Mesendoderm (in vitro differentiated cells): ENCODE results near the gene FMO5.
"Not testable (repeated sequence)": the region's sequence is repeated elsewhere in the genome, so short reads cannot be mapped to it uniquely, and the experiment has no call there.

ENCODE experiments used
- DNase-seq: peaks from one replicate; pipeline ENCODE4 v3.0.0; 2013
- H2AK5ac ChIP-seq: 2 replicates; pipeline ENCODE4 v1.6.1; 2013; ENCODE audit warnings: low read length, inconsistent platforms
- H2BK120ac ChIP-seq: 2 replicates; pipeline ENCODE4 v1.6.1; 2013; ENCODE audit warnings: low read depth, mild to moderate bottlenecking, low read length, moderate library complexity, mixed read lengths
- H2BK15ac ChIP-seq: replicated peaks from 2 replicates; pipeline ENCODE4 v1.6.1; 2013; ENCODE audit warnings: low read depth, mild to moderate bottlenecking, moderate library complexity
- H2BK5ac ChIP-seq: 2 replicates; pipeline ENCODE4 v1.6.1; 2013; ENCODE audit warnings: low read length, inconsistent platforms
- H3K18ac ChIP-seq: 2 replicates; pipeline ENCODE4 v1.6.1; 2013; ENCODE audit warnings: mild to moderate bottlenecking, low read length, mixed read lengths
- H3K23ac ChIP-seq: one replicate; pipeline ENCODE4 v1.6.1; 2013; ENCODE audit warnings: low read length
- H3K27ac ChIP-seq: 2 replicates; pipeline ENCODE4 v1.5.1; 2013; ENCODE audit warnings: low read depth, mild to moderate bottlenecking, inconsistent platforms, low read length, moderate library complexity
- H3K27me3 ChIP-seq: 2 replicates; pipeline ENCODE4 v1.6.1; 2013; ENCODE audit warnings: low read length, control low read depth, mild to moderate bottlenecking, inconsistent platforms; ENCODE audit not compliant: insufficient read depth, poor library complexity
- H3K36me3 ChIP-seq: 2 replicates; pipeline ENCODE4 v1.6.1; 2013; ENCODE audit warnings: low read length, inconsistent platforms; ENCODE audit not compliant: control insufficient read depth, insufficient read depth
- H3K4ac ChIP-seq: one replicate; pipeline ENCODE4 v1.6.1; 2013; ENCODE audit warnings: low read depth, mild to moderate bottlenecking, low read length, moderate library complexity
- H3K4me1 ChIP-seq: 2 replicates; pipeline ENCODE4 v1.6.1; 2013; ENCODE audit warnings: low read depth, low read length, inconsistent platforms; ENCODE audit not compliant: control insufficient read depth
- H3K4me2 ChIP-seq: 2 replicates; pipeline ENCODE4 v1.6.1; 2013; ENCODE audit warnings: low read length
- H3K4me3 ChIP-seq: 2 replicates; pipeline ENCODE4 v1.5.1; 2013; ENCODE audit warnings: mild to moderate bottlenecking, low read length
- H3K56ac ChIP-seq: one replicate; pipeline ENCODE4 v1.6.1; 2013; ENCODE audit warnings: low read length
- H3K79me1 ChIP-seq: 2 replicates; pipeline ENCODE4 v1.6.1; 2013; ENCODE audit warnings: low read length, inconsistent platforms
- H3K79me2 ChIP-seq: 2 replicates; pipeline ENCODE4 v1.6.1; 2013; ENCODE audit warnings: mild to moderate bottlenecking, low read length; ENCODE audit not compliant: control insufficient read depth, insufficient read depth
- H3K9ac ChIP-seq: 2 replicates; pipeline ENCODE4 v1.6.1; 2013; ENCODE audit warnings: low read length, inconsistent platforms
- H4K5ac ChIP-seq: one replicate; pipeline ENCODE4 v1.6.1; 2013; ENCODE audit warnings: low read length
- H4K8ac ChIP-seq: one replicate; pipeline ENCODE4 v1.6.1; 2013; ENCODE audit warnings: low read depth, mild to moderate bottlenecking, control low read depth, low read length, moderate library complexity
- WGBS: extraction: QIAGEN DNeasy Blood & Tissue Kit; methylation state at CpG from one replicate; pipeline ENCODE4 v1.1.7; 2013; ENCODE audit warnings: low lambda C conversion rate, missing lambda C conversion rate; ENCODE audit not compliant: insufficient coverage; ENCODE audit errors: extremely low coverage; 5-methylcytosine and 5-hydroxymethylcytosine counted together

FMO5 gene

GRCh38 chr1:147167365-147167764 is 57.8 kb downstream of the FMO5 start:
- Histone ChIP-seq H2BK15ac (no peak overlapping the region), H4K8ac (no peak overlapping the region), H3K79me2 (peaks cover 15% of the 10 kb centered on the region), H2BK120ac (no peak overlapping the region), H2AK5ac (no peak overlapping the region), H2BK5ac (no peak overlapping the region), H3K9ac (no peak overlapping the region), H3K27me3 (no peaks in the 10 kb centered on the region), H3K27ac (no peak overlapping the region), H3K79me1 (peaks cover 8% of the 10 kb centered on the region), H3K36me3 (no peaks in the 10 kb centered on the region), H4K5ac (no peak overlapping the region), H3K23ac (no peak overlapping the region), H3K4me1 (peaks cover 3% of the 10 kb centered on the region), H3K4me3 (no peak overlapping the region), H3K56ac (no peak overlapping the region), H3K4ac (no peak overlapping the region), H3K18ac (no peak overlapping the region), H3K4me2 (no peak overlapping the region)
- no peak for DNase-seq
- WGBS, result no CpG with 5 or more reads among the region's 1 CpG

GRCh38 chr1:147163019-147163418 is 62.1 kb downstream of the FMO5 start:
- H3K79me1 ChIP-seq, result peaks cover 2% of the 10 kb centered on the region
- H4K8ac ChIP-seq, result no peak overlapping the region
- H3K79me2 ChIP-seq, result peaks cover 7% of the 10 kb centered on the region
- H3K4me2 ChIP-seq, result no peak overlapping the region
- no peak overlapping the region for H3K56ac ChIP-seq
- no peak for DNase-seq
- no peak overlapping the region for H3K9ac ChIP-seq
- no peak overlapping the region for H2AK5ac ChIP-seq
- no peak overlapping the region for H3K4me3 ChIP-seq
- peaks cover 5% of the 10 kb centered on the region for H3K36me3 ChIP-seq
- no peak overlapping the region for H2BK5ac ChIP-seq
- H2BK15ac ChIP-seq, result no peak overlapping the region
- no peaks in the 10 kb centered on the region for H3K27me3 ChIP-seq
- no peak overlapping the region for H3K4ac ChIP-seq
- H3K4me1 ChIP-seq, result no peaks in the 10 kb centered on the region
- H3K18ac ChIP-seq, result no peak overlapping the region
- H3K23ac ChIP-seq, result no peak overlapping the region
- H2BK120ac ChIP-seq, result no peak overlapping the region
- no CpG with 5 or more reads among the region's 1 CpG for WGBS
- H4K5ac ChIP-seq, result no peak overlapping the region
- H3K27ac ChIP-seq, result no peak overlapping the region

GRCh38 chr1:147162093-147162492 is 63.0 kb downstream of the FMO5 start:
- no peaks in the 10 kb centered on the region for H3K79me2 ChIP-seq
- H3K27me3 ChIP-seq, result no peaks in the 10 kb centered on the region
- no peak overlapping the region for H3K4me3 ChIP-seq
- no peak overlapping the region for H3K23ac ChIP-seq
- no peak overlapping the region for H3K27ac ChIP-seq
- DNase-seq, result no peak
- H3K79me1 ChIP-seq, result peaks cover 2% of the 10 kb centered on the region
- H3K36me3 ChIP-seq, result peaks cover 7% of the 10 kb centered on the region
- no peak overlapping the region for H3K4me2 ChIP-seq
- no peak overlapping the region for H2BK15ac ChIP-seq
- H3K18ac ChIP-seq, result no peak overlapping the region
- H3K4me1 ChIP-seq, result no peaks in the 10 kb centered on the region
- H2BK120ac ChIP-seq, result no peak overlapping the region
- no peak overlapping the region for H4K5ac ChIP-seq
- no peak overlapping the region for H4K8ac ChIP-seq
- no peak overlapping the region for H3K9ac ChIP-seq
- H2BK5ac ChIP-seq, result no peak overlapping the region
- H2AK5ac ChIP-seq, result no peak overlapping the region
- H3K56ac ChIP-seq, result no peak overlapping the region
- no peak overlapping the region for H3K4ac ChIP-seq

GRCh38 chr1:147157116-147157515 is 68.0 kb downstream of the FMO5 start:
- H2BK15ac ChIP-seq, H3K23ac ChIP-seq, H3K27me3 ChIP-seq, H3K27ac ChIP-seq, H4K5ac ChIP-seq, H2BK5ac ChIP-seq, H3K4ac ChIP-seq, H3K79me1 ChIP-seq, H3K4me2 ChIP-seq, H3K4me3 ChIP-seq, H3K79me2 ChIP-seq, DNase-seq, H3K56ac ChIP-seq, H4K8ac ChIP-seq, H3K18ac ChIP-seq, H3K9ac ChIP-seq, H2AK5ac ChIP-seq, H3K36me3 ChIP-seq, H3K4me1 ChIP-seq, H2BK120ac ChIP-seq: not testable (repeated sequence)
- WGBS, result no CpG with 5 or more reads among the region's 2 CpGs

GRCh38 chr1:147156642-147157041 is 68.5 kb downstream of the FMO5 start:
- Histone ChIP-seq H3K4me1 (no peaks in the 10 kb centered on the region), H3K79me1 (no peaks in the 10 kb centered on the region), H3K4me2 (no peak overlapping the region), H3K79me2 (no peaks in the 10 kb centered on the region), H3K23ac (no peak overlapping the region), H4K5ac (no peak overlapping the region), H3K27ac (no peak overlapping the region), H2BK5ac (no peak overlapping the region), H2BK120ac (no peak overlapping the region), H3K4ac (no peak overlapping the region), H3K9ac (no peak overlapping the region), H3K56ac (no peak overlapping the region), H3K18ac (no peak overlapping the region), H2BK15ac (no peak overlapping the region), H3K4me3 (no peak overlapping the region), H3K27me3 (no peaks in the 10 kb centered on the region), H3K36me3 (peaks cover 7% of the 10 kb centered on the region), H4K8ac (no peak overlapping the region), H2AK5ac (no peak overlapping the region)
- WGBS, result no CpG with 5 or more reads among the region's 3 CpGs
- no peak for DNase-seq

- no peak overlapping the region for H4K5ac ChIP-seq
- H3K79me1 ChIP-seq, result no peaks in the 10 kb centered on the region
- WGBS, result no CpG with 5 or more reads among the region's 3 CpGs
- H3K27ac ChIP-seq, result no peak overlapping the region
- no peak overlapping the region for H2BK120ac ChIP-seq
- no peaks in the 10 kb centered on the region for H3K27me3 ChIP-seq
- no peak overlapping the region for H3K4me2 ChIP-seq
- no peak overlapping the region for H3K18ac ChIP-seq
- H3K4ac ChIP-seq, result no peak overlapping the region
- DNase-seq, result no peak
- no peak overlapping the region for H3K23ac ChIP-seq
- no peak overlapping the region for H3K56ac ChIP-seq
- no peak overlapping the region for H4K8ac ChIP-seq
- H3K4me1 ChIP-seq, result no peaks in the 10 kb centered on the region
- H3K4me3 ChIP-seq, result no peak overlapping the region
- no peak overlapping the region for H2BK5ac ChIP-seq
- H2BK15ac ChIP-seq, result no peak overlapping the region
- H3K36me3 ChIP-seq, result peaks cover under 1% of the 10 kb centered on the region
- H3K79me2 ChIP-seq, result no peaks in the 10 kb centered on the region
- H2AK5ac ChIP-seq, result no peak overlapping the region
- no peak overlapping the region for H3K9ac ChIP-seq
Measured at GRCh38 chr1:147152772-147153171, 72.4 kb downstream of the FMO5 start.
